Esophagus (tissue), 2 donors: ENCODE results near the gene LKAAEAR1. TPM values are rescaled to one million over a fixed set of nuclear protein-coding genes. Genes with fewer than 3 reads are reported as not detected.

Experiments used
- H3K27ac ChIP-seq, 2 donors: one replicate each; pipeline ENCODE4 v1.5.1; 2013; ENCODE audit warnings: low read depth in 2 of 2, mild to moderate bottlenecking in 2 of 2, inconsistent platforms in 1 of 2, low read length in 1 of 2, moderate library complexity in 1 of 2
- H3K27me3 ChIP-seq, 2 donors: one replicate each; pipeline ENCODE4 v1.6.1; 2013; ENCODE audit warnings: low read length in 2 of 2, control low read depth in 1 of 2, mild to moderate bottlenecking in 1 of 2; ENCODE audit not compliant: insufficient read depth in 2 of 2, control insufficient read depth in 1 of 2
- H3K36me3 ChIP-seq, 2 donors: one replicate each; pipeline ENCODE4 v1.6.1; 2013; ENCODE audit warnings: low read length in 1 of 2; ENCODE audit not compliant: control insufficient read depth in 2 of 2, insufficient read depth in 2 of 2
- H3K4me1 ChIP-seq, 2 donors: one replicate each; pipeline ENCODE4 v1.6.1; 2013; ENCODE audit warnings: low read length in 1 of 2; ENCODE audit not compliant: control insufficient read depth in 2 of 2, insufficient read depth in 2 of 2
- H3K4me3 ChIP-seq, 2 donors: one replicate each; pipeline ENCODE4 v1.5.1; 2013; ENCODE audit warnings: low read length in 2 of 2, mild to moderate bottlenecking in 2 of 2, low read depth in 1 of 2, moderate library complexity in 1 of 2
- H3K9me3 ChIP-seq, 2 donors: one replicate each; pipeline ENCODE4 v1.6.1; 2013; ENCODE audit warnings: mild to moderate bottlenecking in 2 of 2, low read depth in 1 of 2, low read length in 1 of 2, moderate library complexity in 1 of 2; ENCODE audit not compliant: control insufficient read depth in 2 of 2, insufficient read depth in 1 of 2
- WGBS, 2 donors: extraction: QIAGEN DNeasy Blood & Tissue Kit; methylation state at CpG; one replicate each; pipeline ENCODE4 v1.1.7; 2013; 5-methylcytosine and 5-hydroxymethylcytosine counted together
- polyA plus RNA-seq, 2 donors: library from polyadenylated mRNA; stranded (reverse); fragments of 200-250 nt; gene quantifications; one replicate each; pipeline ENCODE4 v1.2.3, GENCODE V29; 2013
- donor health status: healthy with polysubstance abuse.
- donor health status: Bipolar disorder and iron deficiency.

The LKAAEAR1 gene
- polyA plus RNA-seq, 2 donors, result 0.09 TPM; not detected in 1

DNA sequence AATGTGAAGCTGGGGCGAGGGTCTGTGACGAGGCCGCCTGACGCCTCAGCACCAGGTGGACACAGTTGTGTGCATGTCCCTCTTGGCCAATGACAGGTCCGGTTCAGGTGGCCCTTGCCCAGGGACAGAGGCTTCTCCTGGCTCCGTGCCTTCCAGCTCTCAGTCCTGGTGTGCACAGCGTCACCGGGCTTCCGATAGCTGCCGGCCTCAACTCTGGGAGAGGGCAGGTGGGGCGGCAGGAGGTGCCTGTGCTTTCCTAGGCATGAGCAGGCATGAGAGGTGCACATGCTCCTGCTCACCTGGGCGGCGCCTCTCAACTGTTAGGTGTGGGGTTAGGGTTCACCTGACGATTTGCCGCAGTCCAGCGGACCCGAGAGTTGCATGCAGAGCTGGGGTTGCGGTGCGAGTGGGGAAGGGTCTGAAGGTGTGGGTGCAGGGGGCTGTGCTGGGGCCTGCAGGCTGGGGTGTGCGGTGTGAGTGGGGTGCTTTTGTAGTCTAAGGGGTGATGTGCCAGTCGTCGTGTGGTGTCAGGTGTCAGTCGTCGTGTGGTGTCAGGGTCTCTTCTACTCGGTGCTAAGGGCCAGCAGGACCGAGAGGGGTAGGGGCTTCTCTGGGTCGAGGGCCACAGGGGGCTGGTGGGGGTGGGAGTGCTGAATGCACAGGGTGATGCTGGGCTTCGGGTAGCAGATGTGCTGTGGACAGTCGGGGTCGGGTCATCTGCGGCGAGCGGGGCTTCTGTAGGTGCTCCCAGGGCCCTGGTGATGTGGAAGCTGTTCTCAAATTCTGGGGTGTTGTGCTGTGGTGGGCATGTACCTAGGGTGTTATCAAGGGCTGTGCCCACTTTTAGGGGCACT is 31.0 kb downstream of the LKAAEAR1 start:
- peak overlapping the region; percentile 15 to 34 for H3K27ac ChIP-seq
- H3K4me3 ChIP-seq, result no peak overlapping the region
- 60 to 62% methylated on average over 33 of the region's 33 CpGs for WGBS, 2 donors
- no peaks in the 10 kb centered on the region for H3K36me3 ChIP-seq
- H3K27me3 ChIP-seq, result peaks cover 0 to 9% of the 10 kb centered on the region in 2 donors
- H3K9me3 ChIP-seq, result no peaks in the 10 kb centered on the region
- H3K4me1 ChIP-seq, result peaks cover 7 to 18% of the 10 kb centered on the region in 2 donors

DNA sequence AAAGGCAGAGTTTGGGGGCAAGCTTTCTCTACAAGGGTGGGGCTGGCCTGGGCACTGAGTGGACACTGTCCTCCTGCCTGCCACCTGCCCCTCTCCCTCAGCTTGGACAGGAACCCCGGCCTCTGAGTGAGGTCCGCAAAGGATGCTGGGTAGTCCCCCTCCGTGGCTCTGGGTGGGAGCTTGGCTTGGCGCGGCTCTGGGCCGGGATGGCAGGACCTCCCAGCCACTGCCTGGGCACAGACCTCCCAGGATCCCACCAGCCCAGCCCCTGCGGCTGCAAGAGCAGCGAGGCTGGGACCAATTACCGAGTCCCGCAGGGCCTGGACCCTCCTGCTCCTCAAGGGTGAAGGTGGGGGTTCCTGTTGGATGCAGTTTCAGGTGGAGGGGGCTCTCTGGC is 31.9 kb downstream of the LKAAEAR1 start:
- WGBS, 2 donors, result 72 to 83% methylated on average over 10 of the region's 10 CpGs
- peaks cover 7 to 18% of the 10 kb centered on the region in 2 donors for H3K4me1 ChIP-seq
- peaks cover 0 to 14% of the 10 kb centered on the region in 2 donors for H3K27me3 ChIP-seq
- H3K4me3 ChIP-seq, result no peak overlapping the region
- H3K36me3 ChIP-seq, result no peaks in the 10 kb centered on the region
- H3K27ac ChIP-seq, result peak overlapping the region; percentile 40 to 48
- H3K9me3 ChIP-seq, result no peaks in the 10 kb centered on the region

DNA sequence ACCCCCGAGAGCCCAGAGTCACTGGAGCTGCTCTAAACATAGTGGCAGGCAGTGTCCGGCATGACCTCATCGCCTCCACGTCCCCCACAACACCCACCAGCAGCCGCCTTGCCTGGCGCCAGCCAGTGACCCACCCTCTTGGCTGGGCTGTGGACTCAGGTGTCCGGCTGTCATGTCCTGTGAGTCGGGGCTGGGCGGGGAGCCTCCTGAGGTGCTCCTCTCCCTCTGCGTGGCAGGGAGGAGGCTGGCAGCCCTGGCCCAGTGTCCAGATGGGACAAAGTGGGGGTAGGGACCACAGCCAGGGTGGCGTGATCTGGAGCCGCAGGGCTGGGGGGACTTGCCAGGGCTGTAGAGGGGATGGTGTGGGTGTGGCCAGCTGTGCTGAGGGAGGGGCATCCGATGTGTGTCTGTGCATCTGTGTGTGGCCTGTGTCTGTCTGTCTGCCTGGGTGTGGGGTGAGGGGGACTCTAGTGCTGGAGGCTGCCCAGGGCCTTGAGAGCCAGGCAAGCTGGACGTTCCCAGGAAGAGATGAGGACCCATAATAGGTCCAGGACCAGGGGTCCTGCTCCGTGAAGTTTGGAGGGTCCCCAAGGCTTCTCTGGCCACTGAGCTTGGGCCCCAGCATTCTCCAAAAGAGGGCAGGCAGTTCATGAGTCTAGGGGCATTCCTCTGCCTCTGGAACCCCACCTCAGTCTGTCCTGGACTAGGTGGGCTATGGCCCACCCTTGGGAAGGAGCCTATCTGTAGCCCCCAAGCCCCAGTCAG is 32.5 kb downstream of the LKAAEAR1 start:
- peaks cover 0 to 14% of the 10 kb centered on the region in 2 donors for H3K27me3 ChIP-seq
- peak overlapping the region; percentile 41 to 48 for H3K27ac ChIP-seq
- H3K4me1 ChIP-seq, result peaks cover 7 to 18% of the 10 kb centered on the region in 2 donors
- H3K4me3 ChIP-seq, result no peak overlapping the region
- WGBS, 2 donors, result 67 to 77% methylated on average over 15 of the region's 15 CpGs
- H3K9me3 ChIP-seq, result no peaks in the 10 kb centered on the region
- no peaks in the 10 kb centered on the region for H3K36me3 ChIP-seq

DNA sequence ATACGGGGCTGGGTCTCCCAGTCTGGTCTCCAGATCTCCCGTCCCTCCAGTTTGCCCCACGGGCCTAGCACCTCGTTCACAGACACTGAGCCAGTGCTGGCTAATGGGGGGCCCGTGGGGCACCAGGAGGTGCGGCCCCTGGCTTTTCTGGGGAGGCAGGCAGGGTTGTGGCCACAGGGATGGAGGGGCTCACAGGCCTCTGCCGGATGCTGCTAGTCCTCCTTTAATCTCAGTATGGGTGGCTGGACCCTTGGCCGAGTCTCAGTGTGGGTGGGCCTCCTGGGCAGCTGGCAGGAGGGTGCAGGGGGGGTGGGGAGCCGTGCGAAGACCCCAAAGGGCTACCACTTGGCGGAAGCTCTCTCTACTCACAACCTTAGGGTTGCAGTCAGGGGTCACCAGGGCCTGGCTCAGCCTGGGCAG is 33.2 kb downstream of the LKAAEAR1 start:
- no peaks in the 10 kb centered on the region for H3K36me3 ChIP-seq
- 72 to 74% methylated on average over 11 of the region's 11 CpGs for WGBS, 2 donors
- no peaks in the 10 kb centered on the region for H3K9me3 ChIP-seq
- peaks cover 7 to 21% of the 10 kb centered on the region in 2 donors for H3K4me1 ChIP-seq
- H3K27me3 ChIP-seq, result peaks cover 0 to 14% of the 10 kb centered on the region in 2 donors
- H3K4me3 ChIP-seq, result no peak overlapping the region
- peak overlapping the region; percentile 31 to 41 for H3K27ac ChIP-seq

DNA sequence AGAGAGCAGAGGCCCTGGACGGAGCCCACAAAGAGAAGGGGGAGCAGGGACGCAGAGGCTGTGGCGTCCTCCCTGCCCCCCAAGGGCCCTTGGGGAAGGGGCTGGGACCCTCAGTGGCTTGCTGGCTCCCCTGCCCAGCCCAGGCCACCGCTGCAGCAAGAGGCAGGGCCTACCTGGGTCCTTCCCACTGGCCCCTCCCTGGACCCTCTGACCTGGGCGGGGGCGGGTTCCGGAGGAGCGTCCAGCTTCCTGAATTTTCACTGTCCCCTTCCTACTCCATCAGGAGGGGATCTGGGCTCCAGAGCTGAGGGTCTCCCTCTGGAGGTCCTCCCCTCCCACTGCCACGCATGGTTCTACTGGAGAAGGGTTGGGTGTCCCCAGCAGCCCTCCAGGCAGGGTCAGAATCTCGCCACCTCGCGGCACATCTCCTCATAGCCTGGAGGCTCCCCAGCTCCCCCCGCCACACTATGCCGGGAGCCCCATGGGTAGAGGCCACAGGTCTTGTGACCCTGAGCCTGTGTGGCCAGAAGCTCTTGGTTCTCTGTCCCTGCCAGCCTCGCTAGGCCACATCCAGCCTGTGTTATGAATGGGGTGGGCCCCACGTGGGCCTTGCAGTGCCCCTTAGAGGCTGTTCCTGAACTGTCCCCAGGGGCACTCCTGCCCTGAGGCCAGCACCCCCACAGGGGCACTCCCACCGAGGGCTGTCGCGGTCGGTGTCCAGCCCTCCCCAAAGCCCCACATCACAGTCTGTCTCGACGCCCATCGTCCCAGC is 33.8 kb downstream of the LKAAEAR1 start:
- WGBS, 2 donors, result 69 to 77% methylated on average over 22 to 23 of the region's 23 CpGs

DNA sequence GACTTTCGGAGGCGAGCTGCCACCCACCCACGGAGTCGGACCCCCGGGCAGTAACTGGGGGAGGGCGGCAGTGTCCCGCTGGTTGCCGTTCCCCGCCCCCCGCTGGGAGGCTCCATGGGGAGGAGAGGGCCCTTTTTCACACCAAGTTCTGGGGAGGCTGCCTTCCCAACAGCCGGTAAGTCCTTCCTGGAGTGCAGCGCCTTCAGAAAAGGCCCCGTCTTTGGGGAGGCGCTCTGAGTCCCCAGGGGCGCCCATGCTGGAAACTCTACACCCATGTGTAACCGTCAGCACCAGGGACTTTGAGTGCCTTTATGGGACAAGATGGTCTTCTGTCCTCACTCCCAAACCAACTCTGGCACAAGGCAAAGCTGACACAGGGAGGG is 34.3 kb downstream of the LKAAEAR1 start:
- Histone ChIP-seq H3K9me3 (no peaks in the 10 kb centered on the region), H3K27ac (peak overlapping the region; percentile 37 to 41), H3K27me3 (peaks cover 0 to 14% of the 10 kb centered on the region in 2 donors), H3K4me1 (peaks cover 9 to 21% of the 10 kb centered on the region in 2 donors), H3K36me3 (no peaks in the 10 kb centered on the region), H3K4me3 (peak overlapping the region in 1 of 2 donors; percentile 48)
- 22 to 26% methylated on average over 16 of the region's 16 CpGs for WGBS, 2 donors

More for the DNA sequence above, 33.8 kb downstream of the LKAAEAR1 start:
- Histone ChIP-seq H3K36me3 (no peaks in the 10 kb centered on the region), H3K27me3 (peaks cover 0 to 14% of the 10 kb centered on the region in 2 donors), H3K4me1 (peaks cover 7 to 20% of the 10 kb centered on the region in 2 donors), H3K9me3 (no peaks in the 10 kb centered on the region), H3K4me3 (peak overlapping the region in 1 of 2 donors; percentile 48), H3K27ac (peak overlapping the region; percentile 37 to 41)

DNA sequence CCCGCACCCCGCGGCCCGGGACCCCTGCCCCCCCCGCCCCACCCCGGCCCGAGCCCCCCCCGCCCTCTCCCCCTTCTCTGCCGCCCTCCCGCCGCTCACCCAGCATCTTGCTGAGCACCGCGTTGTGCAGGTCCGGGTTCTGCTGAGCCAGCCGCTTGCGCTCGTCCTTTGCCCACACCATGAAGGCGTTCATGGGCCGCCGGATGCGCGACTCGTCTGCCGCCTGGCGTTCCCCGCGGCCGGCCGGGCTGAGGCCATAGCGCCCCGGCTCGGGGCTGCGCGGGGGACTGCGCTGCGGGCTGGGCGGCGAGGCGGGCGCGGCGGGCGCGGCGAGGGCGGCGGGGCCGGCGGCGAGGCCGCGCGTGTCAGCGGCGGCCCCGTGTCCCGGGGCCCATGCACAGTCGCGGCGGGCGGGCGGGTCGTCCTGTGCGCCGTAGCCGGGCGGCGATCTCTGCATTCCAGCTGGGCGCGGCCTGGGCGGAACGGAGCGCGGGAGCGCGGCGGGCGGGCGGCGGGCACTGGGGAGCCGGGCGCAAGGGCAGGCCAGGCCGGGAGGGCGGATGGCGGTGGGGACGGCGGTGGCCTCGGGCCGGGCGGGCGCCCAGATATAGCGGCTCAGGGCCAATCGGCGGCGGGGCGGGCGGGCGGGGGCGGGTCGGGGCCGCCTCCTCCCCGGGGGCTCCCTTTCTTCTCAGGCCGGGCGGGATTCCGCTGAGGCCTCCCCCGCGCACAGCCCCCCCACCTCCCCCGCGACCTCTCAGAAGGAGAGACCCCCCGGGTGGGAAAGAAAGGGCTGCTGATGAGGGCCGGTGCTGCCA is 34.9 kb downstream of the LKAAEAR1 start, which contains the start of gene SOX18:
TSS of gene SOX18 (minus strand) at position 580 of the 818 bp plus-strand sequence. CDS start at position 457, 123 bp downstream.
- H3K4me1 ChIP-seq, result peaks cover 10 to 24% of the 10 kb centered on the region in 2 donors
- WGBS, 2 donors, result 1% methylated on average over 45 to 109 of the region's 111 CpGs
- no peaks in the 10 kb centered on the region for H3K36me3 ChIP-seq
- H3K9me3 ChIP-seq, result no peaks in the 10 kb centered on the region
- H3K27me3 ChIP-seq, result peaks cover 0 to 14% of the 10 kb centered on the region in 2 donors
- H3K4me3 ChIP-seq, result peak within 1 kb of the TSS; percentile 30 to 48
- peak within 1 kb of the TSS; percentile 37 to 41 for H3K27ac ChIP-seq

DNA sequence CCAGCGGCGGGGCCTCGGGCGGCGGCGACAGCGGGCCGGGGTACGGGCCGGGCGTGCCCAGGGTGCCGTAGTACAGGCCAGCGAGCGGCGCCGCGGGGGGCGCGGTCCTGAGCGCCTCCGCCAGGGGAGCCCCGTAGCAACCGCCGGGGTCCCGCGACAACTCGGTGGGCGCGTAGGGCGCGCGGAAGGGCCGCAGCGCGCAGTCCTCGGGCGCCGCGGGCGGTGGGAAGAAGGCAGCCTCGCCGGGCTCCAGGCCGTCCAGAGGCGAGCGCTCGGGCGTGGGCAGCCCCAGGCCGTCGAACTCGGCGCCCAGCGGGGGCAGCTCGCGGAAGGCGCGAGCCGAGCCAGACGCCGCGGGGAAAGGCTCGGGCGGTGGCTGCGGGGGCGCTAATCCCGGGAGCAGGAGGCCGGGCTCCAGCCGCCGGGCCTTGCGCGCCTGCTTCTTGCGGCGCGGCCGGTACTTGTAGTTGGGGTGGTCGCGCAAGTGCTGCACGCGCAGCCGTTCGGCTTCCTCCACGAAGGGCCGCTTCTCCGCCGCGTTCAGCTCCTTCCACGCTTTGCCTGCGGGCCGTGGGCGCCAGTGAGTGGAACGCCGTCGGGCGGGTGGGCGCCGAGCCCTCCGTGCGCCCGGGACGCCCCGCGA is 35.7 kb downstream of the LKAAEAR1 start:
- 3 to 6% methylated on average over 56 to 101 of the region's 101 CpGs for WGBS, 2 donors
- Histone ChIP-seq H3K27ac (no peak overlapping the region), H3K4me3 (peak overlapping the region; percentile 39 to 48), H3K36me3 (no peaks in the 10 kb centered on the region), H3K9me3 (no peaks in the 10 kb centered on the region), H3K4me1 (peaks cover 8 to 20% of the 10 kb centered on the region in 2 donors), H3K27me3 (peaks cover 0 to 14% of the 10 kb centered on the region in 2 donors)
